B cell (primary cell): ENCODE results near the gene ANKRD31.

ENCODE experiments used
- CTCF ChIP-seq: fragments of 200-600 bp; IDR thresholded peaks from one replicate; pipeline ENCODE4 v1.8.0; 2022; ENCODE audit warnings: antibody characterized with exemption, mild to moderate bottlenecking
- EZH2 ChIP-seq: IDR thresholded peaks from 2 replicates; pipeline ENCODE4 v1.6.1; 2012; ENCODE audit warnings: borderline replicate concordance, low read depth, mild to moderate bottlenecking, moderate library complexity, low read length; ENCODE audit not compliant: insufficient read depth, poor library complexity, severe bottlenecking

DNA sequence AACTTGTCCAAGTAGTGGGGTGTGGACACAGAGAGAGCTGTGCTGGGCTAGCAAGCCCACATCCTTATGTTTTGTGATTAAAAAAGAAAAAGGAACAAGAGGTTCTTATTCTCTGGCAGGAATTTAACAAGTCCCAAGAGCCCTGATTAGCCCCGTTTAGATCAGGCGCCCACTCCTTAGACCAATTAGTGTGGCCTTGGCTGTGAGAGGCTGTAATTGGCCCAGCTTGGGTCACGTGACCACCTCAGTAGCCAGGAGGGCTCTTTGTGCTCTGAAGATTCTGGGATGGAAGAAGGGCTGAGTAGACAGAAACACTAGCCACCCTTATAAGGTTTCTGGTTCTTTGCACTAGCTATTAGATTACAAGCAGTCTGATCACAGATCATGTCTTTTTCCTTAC, 215.5 kb downstream of the ANKRD31 start:
- TF ChIP-seq CTCF: no peak
- no peak for TF ChIP-seq EZH2
